ENCODE data around the gene TCTN3. TPM values are rescaled to one million over a fixed set of nuclear protein-coding genes. Genes with fewer than 3 reads are reported as not detected.
"Not testable (repeated sequence)": the region's sequence is repeated elsewhere in the genome, so short reads cannot be mapped to it uniquely, and the experiment has no call there.

The TCTN3 gene
- total RNA-seq, 6 experiments from 2014 or later, result 52.9 to 70.9 (median 61.6) TPM

GRCh38 chr10:95640891-95641315, 52.8 kb downstream of the TCTN3 start:
- DNase-seq, result no peak
- H3K27ac Mint-ChIP-seq, result no peak overlapping the region
- TF ChIP-seq CTCF (IDR thresholded peaks at IDR 0.05), result no peak
- H3K9me3 Mint-ChIP-seq, result no peaks in the 10 kb centered on the region
- no peaks in the 10 kb centered on the region; the same call in 1 of the 2 replicates for H3K27me3 Mint-ChIP-seq (ENCODE audit: insufficient read depth)
- H3K4me1 Mint-ChIP-seq (ENCODE audit: low read depth), result no peaks in the 10 kb centered on the region
- H3K36me3 Mint-ChIP-seq (ENCODE audit: low read depth), result peaks cover 19% of the 10 kb centered on the region
- H3K4me3 Mint-ChIP-seq, result no peak overlapping the region

GRCh38 chr10:95637911-95638310, 55.8 kb downstream of the TCTN3 start:
- H3K9me3 Mint-ChIP-seq, result no peaks in the 10 kb centered on the region
- TF ChIP-seq CTCF (IDR thresholded peaks at IDR 0.05), result no peak
- no peaks in the 10 kb centered on the region for H3K4me1 Mint-ChIP-seq (ENCODE audit: low read depth)
- no peak for DNase-seq
- H3K4me3 Mint-ChIP-seq, result no peak overlapping the region
- peaks cover 39% of the 10 kb centered on the region for H3K36me3 Mint-ChIP-seq (ENCODE audit: low read depth)
- H3K27me3 Mint-ChIP-seq (ENCODE audit: insufficient read depth), result no peaks in the 10 kb centered on the region; the same call in 1 of the 2 replicates
- no peak overlapping the region for H3K27ac Mint-ChIP-seq

- Mint-ChIP-seq H3K4me3 (no peak overlapping the region), H3K36me3 (ENCODE audit: low read depth) (peaks cover 38% of the 10 kb centered on the region), H3K9me3 (no peaks in the 10 kb centered on the region), H3K27me3 (ENCODE audit: insufficient read depth) (no peaks in the 10 kb centered on the region; the same call in 1 of the 2 replicates), H3K4me1 (ENCODE audit: low read depth) (no peaks in the 10 kb centered on the region), H3K27ac (no peak overlapping the region)
- no peak for TF ChIP-seq CTCF (IDR thresholded peaks at IDR 0.05)
- DNase-seq, result no peak
Observed at GRCh38 chr10:95637140-95637539, 56.6 kb downstream of the TCTN3 start.

GRCh38 chr10:95635319-95635733, 58.4 kb downstream of the TCTN3 start:
- Mint-ChIP-seq H3K4me3 (no peak overlapping the region), H3K27me3 (ENCODE audit: insufficient read depth) (no peaks in the 10 kb centered on the region; the same call in 1 of the 2 replicates), H3K36me3 (ENCODE audit: low read depth) (peaks cover 42% of the 10 kb centered on the region), H3K4me1 (ENCODE audit: low read depth) (no peaks in the 10 kb centered on the region), H3K27ac (no peak overlapping the region), H3K9me3 (no peaks in the 10 kb centered on the region)
- TF ChIP-seq CTCF (IDR thresholded peaks at IDR 0.05), result no peak
- DNase-seq, result no peak

- H3K27me3 Mint-ChIP-seq (ENCODE audit: insufficient read depth), result no peaks in the 10 kb centered on the region
- no peaks in the 10 kb centered on the region for H3K9me3 Mint-ChIP-seq
- no peak overlapping the region for H3K27ac Mint-ChIP-seq
- no peak overlapping the region for H3K4me3 Mint-ChIP-seq
- DNase-seq, result no peak
- TF ChIP-seq CTCF (IDR thresholded peaks at IDR 0.05), result no peak
- peaks cover 11% of the 10 kb centered on the region for H3K4me1 Mint-ChIP-seq (ENCODE audit: low read depth)
- peaks cover 67% of the 10 kb centered on the region for H3K36me3 Mint-ChIP-seq (ENCODE audit: low read depth)
Observed at GRCh38 chr10:95628786-95629185, 64.9 kb downstream of the TCTN3 start.

- H3K4me1 Mint-ChIP-seq (ENCODE audit: low read depth), result peaks cover 11% of the 10 kb centered on the region
- no peak for TF ChIP-seq CTCF (IDR thresholded peaks at IDR 0.05)
Observed at GRCh38 chr10:95626500-95626899, 67.2 kb downstream of the TCTN3 start.

GRCh38 chr10:95620415-95620814, 73.3 kb downstream of the TCTN3 start:
- H3K27ac Mint-ChIP-seq; H3K27me3 Mint-ChIP-seq (ENCODE audit: insufficient read depth); DNase-seq; H3K4me1 Mint-ChIP-seq (ENCODE audit: low read depth); H3K9me3 Mint-ChIP-seq; H3K4me3 Mint-ChIP-seq: not testable (repeated sequence)
- H3K36me3 Mint-ChIP-seq (ENCODE audit: low read depth), result peaks cover 42% of the 10 kb centered on the region

More at GRCh38 chr10:95626500-95626899, 67.2 kb downstream of the TCTN3 start:
- peaks cover under 1% of the 10 kb centered on the region; the same call in 1 of the 2 replicates for H3K27me3 Mint-ChIP-seq (ENCODE audit: insufficient read depth)
- no peak overlapping the region for H3K4me3 Mint-ChIP-seq
- no peak for DNase-seq
- H3K9me3 Mint-ChIP-seq, result no peaks in the 10 kb centered on the region
- H3K27ac Mint-ChIP-seq, result no peak overlapping the region
- H3K36me3 Mint-ChIP-seq (ENCODE audit: low read depth), result peaks cover 49% of the 10 kb centered on the region

Measured in HFFc6 (cell line).